ENCODE measurements around the gene SLC15A5. TPM values are rescaled to one million over a fixed set of nuclear protein-coding genes. Genes with fewer than 3 reads are reported as not detected.
A peak's percentile ranks its signal among the peaks of the same experiment; 100 is the strongest.

Gene SLC15A5
- total and polyA plus RNA-seq, 5 donors from 2014 or later = not detected

GRCh38 chr12:16175840-16176239 lies 101.6 kb downstream of the SLC15A5 start:
- Mint-ChIP-seq H3K4me3 (no peak overlapping the region), H3K9me3 (peaks cover 0 to 8% (median 2%) of the 10 kb centered on the region in 7 donors), H3K36me3 (no peaks in the 10 kb centered on the region), H3K27ac (no peak overlapping the region), H3K4me1 (no peaks in the 10 kb centered on the region), H3K27me3 (no peaks in the 10 kb centered on the region)
- Histone ChIP-seq H3K27me3 (ENCODE audit: control insufficient read depth, insufficient read depth, low read length) (no peaks in the 10 kb centered on the region), H3K9me3 (ENCODE audit: control insufficient read depth in 2 of 2, low read length in 2 of 2) (no peaks in the 10 kb centered on the region), H3K27ac (ENCODE audit: insufficient read depth, low read length, poor library complexity, severe bottlenecking) (no peak overlapping the region), H3K4me1 (ENCODE audit: control insufficient read depth, insufficient read depth, low read length, poor library complexity, severe bottlenecking) (no peaks in the 10 kb centered on the region), H3K36me3 (ENCODE audit: control insufficient read depth, insufficient read depth, low read length) (no peaks in the 10 kb centered on the region), H3K4me3 (ENCODE audit: low read depth, low read length) (no peak overlapping the region)
- DNase-seq (no peak), ATAC-seq (ENCODE audit: low read depth in 2 of 2) (no peak)

GRCh38 chr12:16174282-16174681 lies 103.2 kb downstream of the SLC15A5 start:
- no peaks in the 10 kb centered on the region for H3K36me3 ChIP-seq (ENCODE audit: control insufficient read depth, insufficient read depth, low read length)
- no peak for DNase-seq
- Mint-ChIP-seq H3K27me3 (no peaks in the 10 kb centered on the region), H3K27ac (no peak overlapping the region), H3K4me3 (no peak overlapping the region), H3K9me3 (peaks cover 0 to 5% (median 0%) of the 10 kb centered on the region in 7 donors), H3K36me3 (no peaks in the 10 kb centered on the region), H3K4me1 (no peaks in the 10 kb centered on the region)
- no peaks in the 10 kb centered on the region for H3K4me1 ChIP-seq (ENCODE audit: control insufficient read depth, insufficient read depth, low read length, poor library complexity, severe bottlenecking)
- H3K27me3 ChIP-seq (ENCODE audit: control insufficient read depth, insufficient read depth, low read length) = no peaks in the 10 kb centered on the region
- no peak overlapping the region for H3K4me3 ChIP-seq (ENCODE audit: low read depth, low read length)
- H3K27ac ChIP-seq (ENCODE audit: insufficient read depth, low read length, poor library complexity, severe bottlenecking) = no peak overlapping the region
- H3K9me3 ChIP-seq (ENCODE audit: control insufficient read depth in 2 of 2, low read length in 2 of 2) = no peaks in the 10 kb centered on the region
- no peak for ATAC-seq (ENCODE audit: low read depth in 2 of 2)

- Histone ChIP-seq H3K36me3 (ENCODE audit: control insufficient read depth, insufficient read depth, low read length) (no peaks in the 10 kb centered on the region), H3K4me3 (ENCODE audit: low read depth, low read length) (no peak overlapping the region), H3K27ac (ENCODE audit: insufficient read depth, low read length, poor library complexity, severe bottlenecking) (no peak overlapping the region), H3K27me3 (ENCODE audit: control insufficient read depth, insufficient read depth, low read length) (no peaks in the 10 kb centered on the region), H3K4me1 (ENCODE audit: control insufficient read depth, insufficient read depth, low read length, poor library complexity, severe bottlenecking) (no peaks in the 10 kb centered on the region), H3K9me3 (ENCODE audit: control insufficient read depth in 2 of 2, low read length in 2 of 2) (no peaks in the 10 kb centered on the region)
- Mint-ChIP-seq H3K27ac (no peak overlapping the region), H3K9me3 (peaks cover 0 to 5% (median 0%) of the 10 kb centered on the region in 7 donors), H3K4me1 (no peaks in the 10 kb centered on the region), H3K4me3 (no peak overlapping the region), H3K27me3 (no peaks in the 10 kb centered on the region), H3K36me3 (no peaks in the 10 kb centered on the region)
- ATAC-seq (ENCODE audit: low read depth in 2 of 2) = no peak
- no peak for DNase-seq
These were observed 106.1 kb downstream of the SLC15A5 start for GRCh38 chr12:16171348-16171747.

GRCh38 chr12:16168078-16168477 lies 109.4 kb downstream of the SLC15A5 start:
- ATAC-seq (ENCODE audit: low read depth in 2 of 2) (no peak), DNase-seq (no peak)
- H3K27me3 Mint-ChIP-seq = no peaks in the 10 kb centered on the region
- no peaks in the 10 kb centered on the region for H3K36me3 Mint-ChIP-seq
- Histone ChIP-seq H3K27me3 (ENCODE audit: control insufficient read depth, insufficient read depth, low read length) (no peaks in the 10 kb centered on the region), H3K4me3 (ENCODE audit: low read depth, low read length) (no peak overlapping the region), H3K27ac (ENCODE audit: insufficient read depth, low read length, poor library complexity, severe bottlenecking) (no peak overlapping the region), H3K4me1 (ENCODE audit: control insufficient read depth, insufficient read depth, low read length, poor library complexity, severe bottlenecking) (no peaks in the 10 kb centered on the region), H3K9me3 (ENCODE audit: control insufficient read depth in 2 of 2, low read length in 2 of 2) (no peaks in the 10 kb centered on the region), H3K36me3 (ENCODE audit: control insufficient read depth, insufficient read depth, low read length) (no peaks in the 10 kb centered on the region)
- peaks cover 0 to 2% (median 0%) of the 10 kb centered on the region in 7 donors for H3K9me3 Mint-ChIP-seq
- H3K4me1 Mint-ChIP-seq = no peaks in the 10 kb centered on the region
- no peak overlapping the region for H3K4me3 Mint-ChIP-seq
- no peak overlapping the region for H3K27ac Mint-ChIP-seq

- Mint-ChIP-seq H3K9me3 (peaks cover 0 to 2% (median 0%) of the 10 kb centered on the region in 7 donors), H3K4me1 (no peaks in the 10 kb centered on the region), H3K27ac (no peak overlapping the region), H3K27me3 (no peaks in the 10 kb centered on the region), H3K4me3 (no peak overlapping the region), H3K36me3 (no peaks in the 10 kb centered on the region)
- H3K27ac ChIP-seq (ENCODE audit: insufficient read depth, low read length, poor library complexity, severe bottlenecking) = no peak overlapping the region
- H3K9me3 ChIP-seq (ENCODE audit: control insufficient read depth in 2 of 2, low read length in 2 of 2) = no peaks in the 10 kb centered on the region
- no peaks in the 10 kb centered on the region for H3K4me1 ChIP-seq (ENCODE audit: control insufficient read depth, insufficient read depth, low read length, poor library complexity, severe bottlenecking)
- H3K36me3 ChIP-seq (ENCODE audit: control insufficient read depth, insufficient read depth, low read length) = no peaks in the 10 kb centered on the region
- DNase-seq (no peak), ATAC-seq (ENCODE audit: low read depth in 2 of 2) (no peak)
- H3K27me3 ChIP-seq (ENCODE audit: control insufficient read depth, insufficient read depth, low read length) = no peaks in the 10 kb centered on the region
- no peak overlapping the region for H3K4me3 ChIP-seq (ENCODE audit: low read depth, low read length)
These were observed 110.7 kb downstream of the SLC15A5 start for GRCh38 chr12:16166563-16167470.

GRCh38 chr12:16165506-16165905 lies 112.0 kb downstream of the SLC15A5 start:
- peaks cover 0 to 2% (median 0%) of the 10 kb centered on the region in 7 donors for H3K9me3 Mint-ChIP-seq
- no peaks in the 10 kb centered on the region for H3K4me1 ChIP-seq (ENCODE audit: control insufficient read depth, insufficient read depth, low read length, poor library complexity, severe bottlenecking)
- no peaks in the 10 kb centered on the region for H3K9me3 ChIP-seq (ENCODE audit: control insufficient read depth in 2 of 2, low read length in 2 of 2)
- no peaks in the 10 kb centered on the region for H3K4me1 Mint-ChIP-seq
- no peak overlapping the region for H3K27ac Mint-ChIP-seq
- no peaks in the 10 kb centered on the region for H3K27me3 Mint-ChIP-seq
- no peak overlapping the region for H3K27ac ChIP-seq (ENCODE audit: insufficient read depth, low read length, poor library complexity, severe bottlenecking)
- no peak overlapping the region for H3K4me3 ChIP-seq (ENCODE audit: low read depth, low read length)
- no peaks in the 10 kb centered on the region for H3K27me3 ChIP-seq (ENCODE audit: control insufficient read depth, insufficient read depth, low read length)
- ATAC-seq (ENCODE audit: low read depth in 2 of 2) (no peak), DNase-seq (no peak)
- H3K36me3 ChIP-seq (ENCODE audit: control insufficient read depth, insufficient read depth, low read length) = no peaks in the 10 kb centered on the region
- no peaks in the 10 kb centered on the region for H3K36me3 Mint-ChIP-seq
- no peak overlapping the region for H3K4me3 Mint-ChIP-seq

GRCh38 chr12:16163901-16164300 lies 113.6 kb downstream of the SLC15A5 start:
- H3K9me3 Mint-ChIP-seq = peaks cover 0 to 2% (median 0%) of the 10 kb centered on the region in 7 donors
- ATAC-seq (ENCODE audit: low read depth in 2 of 2) = no peak

GRCh38 chr12:16163146-16163545 lies 114.3 kb downstream of the SLC15A5 start:
- no peak overlapping the region for H3K4me3 ChIP-seq (ENCODE audit: low read depth, low read length)
- ATAC-seq (ENCODE audit: low read depth in 2 of 2) (no peak), DNase-seq (no peak)
- Mint-ChIP-seq H3K36me3 (no peaks in the 10 kb centered on the region), H3K27ac (peak overlapping the region in 1 of 3 donors; percentile 10), H3K4me3 (no peak overlapping the region), H3K27me3 (no peaks in the 10 kb centered on the region), H3K9me3 (peaks cover 0 to 1% (median 0%) of the 10 kb centered on the region in 7 donors), H3K4me1 (no peaks in the 10 kb centered on the region)
- H3K36me3 ChIP-seq (ENCODE audit: control insufficient read depth, insufficient read depth, low read length) = no peaks in the 10 kb centered on the region
- H3K27ac ChIP-seq (ENCODE audit: insufficient read depth, low read length, poor library complexity, severe bottlenecking) = no peak overlapping the region
- no peaks in the 10 kb centered on the region for H3K27me3 ChIP-seq (ENCODE audit: control insufficient read depth, insufficient read depth, low read length)
- H3K4me1 ChIP-seq (ENCODE audit: control insufficient read depth, insufficient read depth, low read length, poor library complexity, severe bottlenecking) = no peaks in the 10 kb centered on the region
- H3K9me3 ChIP-seq (ENCODE audit: control insufficient read depth in 2 of 2, low read length in 2 of 2) = no peaks in the 10 kb centered on the region

More at GRCh38 chr12:16163901-16164300, 113.6 kb downstream of the SLC15A5 start:
- H3K4me3 Mint-ChIP-seq = no peak overlapping the region
- Histone ChIP-seq H3K4me3 (ENCODE audit: low read depth, low read length) (no peak overlapping the region), H3K4me1 (ENCODE audit: control insufficient read depth, insufficient read depth, low read length, poor library complexity, severe bottlenecking) (no peaks in the 10 kb centered on the region), H3K9me3 (ENCODE audit: control insufficient read depth in 2 of 2, low read length in 2 of 2) (no peaks in the 10 kb centered on the region), H3K36me3 (ENCODE audit: control insufficient read depth, insufficient read depth, low read length) (no peaks in the 10 kb centered on the region), H3K27ac (ENCODE audit: insufficient read depth, low read length, poor library complexity, severe bottlenecking) (no peak overlapping the region), H3K27me3 (ENCODE audit: control insufficient read depth, insufficient read depth, low read length) (no peaks in the 10 kb centered on the region)
- H3K4me1 Mint-ChIP-seq = no peaks in the 10 kb centered on the region
- H3K27me3 Mint-ChIP-seq = no peaks in the 10 kb centered on the region
- H3K36me3 Mint-ChIP-seq = no peaks in the 10 kb centered on the region
- no peak for DNase-seq
- no peak overlapping the region for H3K27ac Mint-ChIP-seq

Data from CD4-positive, CD25-positive, alpha-beta regulatory T cell (primary cell).